Brain pericyte (primary cell): Measurements from ENCODE around the gene FBXL17.

ENCODE experiments used
- DNase-seq: peaks from one replicate; pipeline ENCODE4 v3.0.0-alpha.2; 2012; ENCODE audit warnings: low read depth, low spot score

The FBXL17 gene

DNA sequence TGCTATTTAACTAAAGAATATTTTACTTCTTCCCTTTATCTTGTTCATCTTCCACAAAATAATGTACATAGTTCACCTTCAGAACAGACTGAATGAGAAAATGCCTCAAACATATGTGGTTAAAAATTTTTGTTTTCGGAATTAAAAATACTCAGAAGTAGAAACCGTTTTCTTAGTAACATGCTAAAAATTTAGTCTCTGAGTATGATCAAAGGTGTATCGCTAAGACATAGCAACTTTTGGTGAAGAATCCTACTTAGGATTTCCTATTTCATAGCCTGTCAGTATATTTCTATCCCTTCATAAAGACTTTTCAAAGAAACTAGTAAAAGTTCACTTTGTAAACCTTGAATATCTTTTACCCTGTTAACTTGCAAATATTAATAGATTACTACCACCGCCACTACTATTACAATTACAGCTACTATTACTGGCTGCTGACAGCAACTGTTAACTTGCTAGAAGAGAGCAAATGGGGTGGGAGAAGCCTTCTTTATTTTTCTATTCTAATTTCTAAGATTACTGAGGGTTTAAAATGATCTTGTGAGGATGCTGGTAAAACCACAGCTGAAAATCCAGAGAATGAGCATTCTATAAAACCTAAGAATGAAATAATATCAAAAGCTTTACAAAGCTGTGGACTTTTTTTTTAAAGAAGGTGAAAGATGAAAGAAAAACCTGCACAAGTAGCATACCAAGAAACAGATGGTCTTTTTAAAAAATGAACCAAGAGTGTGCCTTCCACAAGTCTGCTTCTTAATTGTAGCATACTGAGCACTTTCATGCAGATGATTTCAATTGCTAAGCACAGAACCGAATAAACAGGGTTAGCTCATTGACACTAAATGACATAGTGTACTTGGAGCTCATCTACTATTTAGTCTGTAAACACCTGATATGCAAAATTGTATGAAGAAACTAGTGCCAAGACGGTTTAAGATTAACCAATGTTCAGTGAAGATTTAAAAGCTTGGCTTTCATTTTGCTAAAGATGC, 464.9 kb downstream of the FBXL17 start:
- DNase-seq = no peak

DNA sequence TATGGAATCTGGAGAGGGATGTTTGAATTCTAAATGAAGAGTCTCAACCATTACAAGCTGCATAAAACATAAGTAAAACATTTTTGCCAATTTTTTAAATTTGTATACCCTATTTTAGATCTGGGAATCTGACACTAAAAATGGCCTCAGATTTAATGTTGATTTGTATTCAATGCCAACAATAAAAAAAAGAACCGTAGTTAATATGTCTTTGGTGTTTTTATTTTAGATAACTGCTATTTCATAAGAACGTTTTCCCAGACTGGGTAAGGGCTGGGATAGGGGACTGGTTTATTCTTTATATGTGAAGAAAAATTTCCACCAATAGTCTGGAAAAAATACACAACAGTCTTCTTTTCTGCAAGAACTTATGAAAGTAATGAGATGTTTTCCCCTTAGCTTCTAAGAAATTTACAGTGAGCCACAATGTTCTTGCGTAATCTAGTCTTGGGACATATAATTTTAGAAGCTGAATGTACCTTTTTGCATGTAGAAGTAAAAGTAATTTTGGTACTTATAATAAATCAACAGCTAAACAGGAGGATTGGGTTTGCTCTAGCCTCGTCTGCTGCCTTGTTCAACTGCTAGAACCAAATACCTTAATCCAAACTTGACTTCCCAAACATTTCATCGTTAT, 466.6 kb downstream of the FBXL17 start:
- no peak for DNase-seq

DNA sequence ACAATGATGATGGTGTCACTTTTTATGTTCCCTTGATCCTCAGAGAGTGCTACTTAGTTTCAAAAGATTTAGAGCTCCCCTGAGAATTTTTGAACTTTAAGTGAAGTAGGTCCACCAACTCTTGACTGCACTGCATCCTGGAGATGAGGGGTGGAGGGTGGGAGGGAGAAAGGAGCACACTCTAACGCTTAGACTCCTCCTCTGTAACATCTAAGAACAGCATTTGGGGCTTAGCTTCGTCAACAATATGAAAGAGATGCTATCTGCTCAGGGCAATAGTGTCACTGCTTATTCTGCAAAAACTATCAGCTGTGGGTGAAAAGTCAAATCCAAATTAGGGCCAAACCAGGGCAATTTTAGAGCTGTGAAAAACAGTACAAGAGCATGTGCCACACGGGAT, 468.4 kb downstream of the FBXL17 start:
- DNase-seq = no peak

DNA sequence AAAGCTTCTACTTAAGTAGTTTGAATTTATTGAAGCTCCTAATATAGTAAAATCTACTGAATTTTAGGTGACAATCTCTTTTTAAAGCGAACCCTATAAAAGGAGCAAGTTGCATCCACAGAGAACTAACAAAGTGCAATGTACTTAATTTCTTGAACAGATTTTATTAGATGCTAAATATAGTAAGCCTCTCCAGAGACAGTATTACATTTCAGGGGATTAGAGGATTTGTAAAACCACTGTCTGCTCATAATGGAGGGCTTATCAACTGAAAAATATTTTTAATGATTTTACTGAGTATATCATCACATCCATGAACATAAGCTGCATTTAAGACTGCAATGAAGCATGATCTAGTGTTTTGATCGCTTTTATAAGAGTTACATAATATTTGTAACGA, 481.2 kb downstream of the FBXL17 start:
- no peak for DNase-seq

DNA sequence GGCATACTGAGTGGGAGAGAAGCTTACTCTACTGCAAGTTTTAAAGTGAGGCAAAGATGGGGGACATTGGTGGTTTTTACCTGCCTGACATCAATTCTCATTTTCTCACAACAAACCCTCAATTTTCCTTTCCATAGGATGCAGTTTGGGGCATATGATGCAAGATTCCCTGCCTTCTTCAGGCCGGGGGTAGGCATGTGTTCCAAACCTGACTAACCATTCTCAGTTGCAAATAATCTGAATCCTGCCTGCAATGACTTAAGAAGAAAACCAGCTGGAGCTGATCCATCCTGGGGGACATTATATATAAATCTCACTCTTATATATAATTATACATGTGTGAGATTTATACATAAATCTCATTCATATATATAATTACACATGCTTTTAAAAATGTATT, 487.5 kb downstream of the FBXL17 start:
- DNase-seq = no peak

DNA sequence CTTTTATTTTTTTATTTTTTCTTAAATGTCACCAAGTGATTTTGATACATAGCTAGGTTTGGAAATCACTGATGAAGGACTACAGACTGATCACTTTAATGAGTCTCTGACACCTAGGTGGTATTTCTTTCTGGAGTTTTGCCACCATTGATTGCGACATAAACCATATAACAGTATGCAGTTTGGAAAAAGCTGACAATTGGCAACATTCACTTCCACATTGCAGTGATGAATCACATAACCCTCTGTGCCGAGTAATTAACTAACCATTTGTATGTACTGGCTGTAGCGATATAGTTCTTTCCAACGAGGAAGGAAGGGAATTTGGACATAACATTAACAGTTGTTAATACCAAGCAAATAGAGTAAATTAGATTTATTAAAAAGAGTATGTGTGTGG, 488.3 kb downstream of the FBXL17 start:
- no peak for DNase-seq

DNA sequence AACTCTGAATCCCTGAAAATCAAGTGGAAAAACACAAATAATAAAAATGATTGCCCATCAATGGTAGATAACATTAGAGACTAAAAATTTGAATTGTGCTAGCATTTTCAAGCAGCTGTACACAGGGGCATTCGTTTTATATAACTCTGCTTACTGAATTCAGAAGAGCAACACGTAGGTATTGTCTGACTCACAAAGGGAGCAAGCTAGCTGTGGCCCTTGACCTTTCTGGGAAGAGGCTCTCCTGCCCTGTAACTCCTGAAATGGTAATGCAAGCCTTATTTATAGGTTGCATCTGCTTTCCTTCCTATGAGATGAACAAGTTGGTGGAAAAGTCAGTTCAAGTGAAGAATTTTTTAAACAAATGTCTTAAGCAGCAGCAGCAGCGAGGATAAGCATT, 492.5 kb downstream of the FBXL17 start:
- DNase-seq = no peak

DNA sequence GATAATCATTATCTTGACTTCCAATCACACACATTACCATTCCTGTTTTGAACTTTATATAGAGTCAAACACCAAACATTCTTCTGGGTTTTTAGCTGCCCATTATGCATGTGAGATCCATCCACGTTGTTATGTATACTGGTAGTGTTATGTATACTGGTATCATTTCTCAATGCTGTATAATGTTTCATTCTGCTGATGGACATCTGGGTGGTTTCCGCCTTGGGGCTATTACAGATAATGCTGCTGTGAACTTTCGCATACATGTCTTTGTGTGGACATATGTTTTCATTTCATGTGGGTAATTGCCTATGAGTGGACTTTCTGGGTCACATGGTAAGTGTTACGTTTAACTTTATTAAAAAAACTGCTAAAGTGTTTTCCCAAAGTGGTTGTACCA, 493.4 kb downstream of the FBXL17 start:
- DNase-seq = no peak

DNA sequence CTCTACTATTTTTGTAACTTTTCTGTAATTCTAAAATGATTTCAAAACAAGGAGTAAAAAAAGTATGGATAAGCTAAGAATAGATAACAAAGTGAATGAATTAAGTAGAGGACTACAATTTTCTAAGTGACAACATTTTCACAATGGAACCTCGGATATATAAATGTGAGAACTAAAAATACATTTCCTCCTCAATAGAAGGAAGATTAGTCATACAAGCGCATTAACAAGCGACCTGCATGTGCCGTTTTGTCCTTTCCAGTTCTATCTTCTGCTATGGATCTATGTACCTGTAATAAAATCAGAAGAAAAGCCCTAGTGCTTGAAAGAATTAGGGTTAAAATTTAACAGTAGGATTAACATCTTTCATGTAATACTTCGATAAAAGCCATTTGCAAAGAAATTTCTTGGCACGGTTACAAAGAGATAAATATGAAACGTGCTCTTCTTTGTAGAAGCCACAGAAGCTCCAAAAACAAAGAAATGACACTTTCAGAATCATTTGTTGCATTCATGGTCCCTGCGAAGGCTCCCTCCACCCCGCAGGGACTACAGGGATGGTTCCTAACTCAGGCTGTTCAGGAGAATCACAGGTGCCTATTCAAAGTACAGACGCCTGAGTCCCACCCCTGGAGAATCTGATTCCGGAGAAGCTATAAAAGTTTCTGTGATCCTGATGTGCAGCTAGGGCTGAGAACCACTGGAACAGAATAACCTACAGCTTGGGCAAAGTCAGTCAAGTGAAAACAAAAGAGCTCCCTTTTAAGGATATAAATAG, 494.5 kb downstream of the FBXL17 start:
- no peak for DNase-seq

DNA sequence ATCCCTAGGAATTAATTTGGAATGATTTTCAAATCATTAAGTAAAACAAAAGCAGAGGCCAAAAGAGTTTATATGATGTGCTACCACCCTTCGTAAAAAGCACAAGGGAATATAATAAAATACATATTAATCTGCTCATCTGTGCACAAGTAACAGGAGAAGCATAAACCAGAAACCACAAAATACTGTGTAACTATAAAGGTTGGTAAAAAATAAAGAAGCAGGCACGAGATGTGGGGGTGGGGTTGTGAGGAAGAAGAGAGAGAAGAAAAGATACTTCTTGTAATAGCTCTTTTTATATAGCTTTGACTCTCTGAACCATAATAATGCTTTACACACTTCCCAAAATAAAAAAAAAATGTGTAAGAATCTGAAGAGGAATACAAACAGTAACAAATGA, 496.3 kb downstream of the FBXL17 start:
- DNase-seq = no peak

DNA sequence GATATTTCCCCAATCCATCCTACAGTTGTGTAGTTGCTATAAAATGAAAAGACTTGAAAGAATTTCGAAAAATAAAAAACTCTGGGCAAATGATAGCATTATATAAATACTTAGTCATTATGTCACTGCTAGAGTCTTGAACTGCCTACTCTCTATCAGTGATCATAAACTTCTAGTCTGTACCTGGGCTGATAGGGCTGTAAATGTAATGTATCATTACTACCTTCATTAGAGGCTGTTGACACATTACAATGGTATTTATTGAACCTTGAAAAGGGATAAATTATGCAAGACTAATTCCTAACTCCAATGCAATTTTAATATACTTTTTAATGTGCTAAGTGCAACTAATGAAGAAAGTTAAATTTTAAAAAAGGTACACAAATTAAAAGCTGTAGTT, 497.0 kb downstream of the FBXL17 start:
- DNase-seq = no peak

DNA sequence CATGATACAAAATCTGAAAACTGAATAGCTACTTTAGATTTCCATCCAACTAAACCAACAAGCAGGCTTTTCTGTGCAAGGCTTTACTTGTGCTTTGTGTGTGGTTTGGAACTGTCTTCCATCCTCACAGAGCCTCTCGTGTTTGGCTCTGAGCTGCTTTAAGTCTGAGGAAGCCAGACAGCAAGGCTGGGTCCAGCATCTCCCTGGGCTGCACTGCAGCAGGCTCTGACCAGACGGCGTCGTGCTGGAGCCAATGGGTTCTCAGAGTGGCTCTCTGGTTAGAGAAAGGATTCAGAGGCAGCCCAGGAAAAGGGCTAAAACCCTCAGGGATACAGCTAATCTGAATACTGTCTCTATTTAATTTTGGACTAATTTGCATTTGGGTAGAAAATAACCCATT, 503.2 kb downstream of the FBXL17 start:
- DNase-seq = no peak

DNA sequence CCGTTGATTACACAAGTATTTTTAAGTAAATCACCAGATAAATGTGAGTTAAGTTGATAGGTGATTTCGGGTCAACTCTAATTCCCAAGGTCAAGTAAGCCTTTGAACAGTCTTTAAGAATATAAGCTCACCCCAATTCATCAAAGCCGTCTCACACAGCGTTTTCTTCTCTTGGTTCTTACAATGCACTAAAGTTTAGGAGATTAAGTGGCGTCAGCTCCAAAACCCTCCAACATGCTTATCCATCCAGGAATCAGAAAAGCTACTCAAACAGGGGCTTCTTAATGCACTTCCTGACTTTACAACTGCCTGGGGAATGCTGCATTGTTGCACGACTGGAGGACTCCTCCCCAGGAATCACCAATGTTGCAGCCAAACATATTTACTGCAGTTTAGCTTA, 505.0 kb downstream of the FBXL17 start:
- DNase-seq = no peak

DNA sequence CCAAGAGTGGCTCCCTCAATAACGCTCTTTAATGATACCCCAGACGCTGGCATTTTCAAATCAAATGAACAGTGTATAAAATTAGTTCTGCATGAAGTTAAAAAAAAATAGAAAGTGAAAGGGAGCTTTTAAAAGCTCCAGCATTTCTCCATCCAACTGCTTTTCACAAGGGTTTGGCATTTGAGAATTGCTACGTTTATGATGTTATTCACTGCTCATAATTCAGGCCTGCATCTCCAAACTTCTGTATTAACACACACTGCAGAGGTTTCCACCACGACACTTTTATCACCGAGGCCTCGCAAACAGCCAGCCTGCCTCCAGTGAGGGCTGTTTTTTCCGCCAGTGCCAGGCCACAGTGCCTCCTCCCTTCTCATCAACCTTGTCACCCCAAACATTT, 505.6 kb downstream of the FBXL17 start:
- no peak for DNase-seq

DNA sequence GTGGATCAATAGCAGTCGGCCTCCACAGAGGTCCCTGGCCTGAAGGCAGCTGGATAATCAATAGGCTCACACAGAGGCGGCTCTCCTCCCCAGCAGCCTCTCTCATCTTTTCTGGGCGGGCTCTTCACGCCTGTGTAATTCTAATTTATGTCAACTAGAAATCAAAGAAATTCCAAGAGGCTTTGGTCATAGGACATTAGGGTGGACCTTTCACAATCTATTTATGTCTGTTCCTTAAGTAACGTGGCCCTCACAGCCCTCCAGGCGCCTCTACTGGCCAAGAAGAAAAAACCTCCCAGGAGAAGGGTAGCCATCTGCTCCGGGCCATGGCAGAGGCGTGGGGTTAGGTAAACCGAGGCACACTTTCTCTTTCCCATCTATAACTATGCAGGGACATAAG, 506.1 kb downstream of the FBXL17 start:
- no peak for DNase-seq

DNA sequence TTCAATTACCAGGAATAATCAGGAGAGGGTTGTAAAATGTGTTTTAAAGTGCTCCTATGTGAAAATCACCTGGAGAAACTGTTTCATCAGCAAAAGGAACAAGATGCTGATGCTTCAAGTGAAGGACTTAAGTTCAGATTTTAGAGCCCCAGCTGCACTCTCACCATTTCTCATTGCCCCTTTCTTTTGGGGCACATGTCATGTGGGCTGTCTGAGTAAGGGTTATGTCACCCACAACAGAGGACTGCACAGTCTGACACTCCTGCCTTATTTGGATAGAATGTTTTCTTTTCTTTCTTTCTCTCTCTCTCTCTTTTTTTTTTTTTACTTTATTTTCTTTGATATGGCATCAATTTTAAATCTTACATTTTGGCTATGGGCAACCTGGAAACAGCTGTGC, 507.1 kb downstream of the FBXL17 start:
- DNase-seq = no peak

DNA sequence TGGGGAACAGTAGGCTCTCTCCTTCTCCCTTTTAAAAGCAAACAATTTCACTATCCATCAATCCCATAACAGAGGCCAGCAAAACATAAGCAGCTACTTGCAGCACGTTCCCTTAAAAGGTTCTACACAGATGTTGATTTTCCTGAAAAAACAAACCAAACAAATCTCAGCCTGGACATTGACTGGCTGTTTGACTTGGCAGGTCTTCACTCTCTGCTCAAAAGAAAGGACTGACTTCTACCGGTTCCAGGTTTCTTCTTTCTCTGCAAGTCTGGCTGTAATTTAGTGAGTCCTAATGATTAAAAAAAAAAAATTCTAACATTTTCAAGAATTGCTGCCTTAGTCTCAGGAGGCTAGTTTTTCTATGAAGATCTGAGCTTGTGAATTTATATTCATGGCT, 508.0 kb downstream of the FBXL17 start:
- peak; percentile 30 for DNase-seq

DNA sequence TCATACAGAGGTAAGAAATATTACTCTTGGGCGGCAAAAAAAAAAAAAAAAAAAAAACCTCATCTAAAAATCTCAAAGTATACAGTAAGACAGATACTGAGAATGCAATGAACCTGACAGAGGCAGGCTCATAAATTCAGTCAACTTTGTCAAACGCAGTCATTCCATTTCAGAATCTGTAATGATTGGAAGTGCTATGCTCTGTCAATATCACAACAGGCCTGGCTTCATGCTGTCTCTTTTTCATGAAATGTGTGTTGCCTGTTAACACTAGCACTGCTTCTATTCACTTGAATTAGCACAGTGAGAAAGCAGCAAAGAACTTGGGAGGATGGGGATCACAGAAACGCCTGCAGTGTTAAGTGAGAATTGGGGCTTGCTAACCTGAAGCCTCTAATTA, 510.9 kb downstream of the FBXL17 start:
- no peak for DNase-seq

DNA sequence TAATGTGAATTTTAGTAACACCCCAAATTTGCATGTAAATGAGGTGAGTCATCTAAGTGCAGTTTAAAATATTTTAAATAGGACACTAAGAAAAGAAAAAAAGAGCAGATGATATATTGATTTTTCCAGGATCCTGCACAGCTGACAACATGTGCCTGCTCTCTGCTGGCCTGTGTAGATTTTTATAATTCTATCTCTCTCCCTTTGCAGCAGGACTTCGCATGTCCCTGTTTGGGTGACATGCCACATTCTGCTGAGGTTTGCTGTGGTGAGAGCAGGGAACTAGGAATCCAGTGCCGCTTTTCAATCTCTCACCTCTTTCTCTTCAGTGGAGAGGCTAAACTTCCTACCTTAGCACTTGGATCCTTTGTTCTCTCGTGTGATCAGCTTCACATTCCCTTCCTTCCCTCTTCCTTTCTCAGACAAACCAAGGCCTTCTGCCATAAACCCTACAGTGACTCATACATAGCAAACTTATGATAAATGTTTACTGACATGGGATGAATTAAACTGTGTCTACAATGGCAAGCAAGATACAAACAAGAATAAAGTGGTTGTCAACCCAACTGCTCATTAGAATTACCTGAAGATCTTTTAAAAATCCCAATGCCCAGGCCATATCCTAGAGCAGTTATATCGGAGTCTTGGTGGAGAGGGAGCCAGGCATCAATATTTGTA, 512.3 kb downstream of the FBXL17 start:
- no peak for DNase-seq

DNA sequence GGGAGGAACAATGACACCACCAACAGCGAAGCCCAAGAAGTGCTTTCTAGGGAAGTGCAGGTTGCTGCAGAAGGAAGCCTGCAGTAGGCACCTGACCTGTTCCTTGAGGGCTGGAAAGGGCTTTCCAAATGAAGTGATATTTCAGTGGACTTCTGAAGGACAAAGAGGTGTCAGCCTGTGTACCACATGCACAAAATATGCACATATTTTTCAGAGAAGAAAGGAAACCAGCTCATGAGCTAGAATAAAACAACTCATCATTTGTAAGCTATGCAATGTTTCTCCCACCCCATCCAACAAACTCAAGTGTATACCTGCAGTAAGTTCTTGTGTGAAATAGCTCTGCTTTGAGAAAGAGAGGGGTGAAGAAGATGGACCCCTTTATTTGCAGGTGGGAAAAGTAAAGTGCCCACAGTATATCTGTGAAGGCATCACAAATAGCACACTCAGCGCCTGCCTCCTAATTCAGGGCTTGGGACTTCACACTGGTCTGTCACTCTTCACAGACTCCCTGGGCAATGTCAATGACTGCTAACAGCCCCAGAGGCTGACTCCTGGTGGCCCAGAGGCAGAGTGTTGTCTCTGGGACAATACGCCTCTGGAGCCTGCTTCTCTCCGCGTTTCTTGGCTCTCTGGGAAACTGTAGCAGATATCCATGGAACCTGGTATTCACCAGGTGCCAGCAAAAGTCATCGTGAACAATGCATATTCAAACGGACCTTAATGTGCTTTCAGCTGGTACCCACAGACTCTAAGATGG, 513.1 kb downstream of the FBXL17 start:
- no peak for DNase-seq

DNA sequence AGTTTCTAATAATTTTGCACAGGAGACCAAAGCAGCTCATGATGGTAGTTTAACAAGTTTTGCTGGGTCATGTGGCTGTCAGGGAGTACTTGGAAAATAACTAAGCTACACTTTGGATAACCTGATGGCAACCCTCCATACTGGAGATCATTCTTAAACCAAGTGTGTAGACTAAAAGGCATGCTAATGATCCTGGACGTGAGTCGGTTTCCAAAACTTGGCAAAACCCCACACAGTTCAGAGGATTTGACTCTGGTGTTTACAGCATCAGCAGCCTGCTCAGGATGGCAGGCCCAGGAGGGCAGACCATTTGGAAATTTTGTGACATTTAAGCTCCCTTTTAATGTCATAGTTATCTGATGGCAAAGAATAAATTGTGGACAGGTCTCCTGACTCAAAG, 514.6 kb downstream of the FBXL17 start:
- no peak for DNase-seq
